C4-2B (cell line): Measurements from ENCODE around the gene TSPAN1.

Experiments used
- H3K27ac ChIP-seq: fragments of 450-650 bp; 2 replicates; pipeline ENCODE4 v1.5.1; 2017
- ZFX ChIP-seq: fragments of 450-650 bp; IDR thresholded peaks from 2 replicates; pipeline ENCODE4 v1.6.1; 2017
- TF ChIP-seq, protein P1 (sequence below): fragments of 450-650 bp; conservative IDR thresholded peaks from 2 replicates; pipeline ENCODE4 v1.5.1; 2017; ENCODE audit warnings: mild to moderate bottlenecking

The TSPAN1 gene

DNA sequence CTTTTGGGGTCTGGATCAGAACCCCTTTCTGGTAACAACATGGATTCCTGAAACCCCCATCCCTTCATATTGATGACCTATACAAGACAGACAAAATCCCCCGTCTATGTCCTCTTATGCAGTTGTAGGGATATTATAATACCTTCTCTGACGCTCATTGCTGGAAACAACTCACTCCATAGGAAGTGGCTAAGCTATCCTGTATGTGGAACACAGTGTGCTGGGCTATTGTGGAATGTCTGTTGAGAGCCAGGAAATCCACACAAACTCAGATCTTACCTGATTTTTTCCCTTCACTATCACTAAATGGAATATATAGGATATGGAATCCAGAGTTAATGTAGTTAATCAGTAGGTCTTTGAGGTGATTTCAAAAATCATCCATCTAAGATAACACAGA lies 24.8 kb upstream of the TSPAN1 start:
- no peak overlapping the region for H3K27ac ChIP-seq
- no peak for TF ChIP-seq ZFX
- TF ChIP-seq, protein P1, sequence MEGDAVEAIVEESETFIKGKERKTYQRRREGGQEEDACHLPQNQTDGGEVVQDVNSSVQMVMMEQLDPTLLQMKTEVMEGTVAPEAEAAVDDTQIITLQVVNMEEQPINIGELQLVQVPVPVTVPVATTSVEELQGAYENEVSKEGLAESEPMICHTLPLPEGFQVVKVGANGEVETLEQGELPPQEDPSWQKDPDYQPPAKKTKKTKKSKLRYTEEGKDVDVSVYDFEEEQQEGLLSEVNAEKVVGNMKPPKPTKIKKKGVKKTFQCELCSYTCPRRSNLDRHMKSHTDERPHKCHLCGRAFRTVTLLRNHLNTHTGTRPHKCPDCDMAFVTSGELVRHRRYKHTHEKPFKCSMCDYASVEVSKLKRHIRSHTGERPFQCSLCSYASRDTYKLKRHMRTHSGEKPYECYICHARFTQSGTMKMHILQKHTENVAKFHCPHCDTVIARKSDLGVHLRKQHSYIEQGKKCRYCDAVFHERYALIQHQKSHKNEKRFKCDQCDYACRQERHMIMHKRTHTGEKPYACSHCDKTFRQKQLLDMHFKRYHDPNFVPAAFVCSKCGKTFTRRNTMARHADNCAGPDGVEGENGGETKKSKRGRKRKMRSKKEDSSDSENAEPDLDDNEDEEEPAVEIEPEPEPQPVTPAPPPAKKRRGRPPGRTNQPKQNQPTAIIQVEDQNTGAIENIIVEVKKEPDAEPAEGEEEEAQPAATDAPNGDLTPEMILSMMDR, result no peak

DNA sequence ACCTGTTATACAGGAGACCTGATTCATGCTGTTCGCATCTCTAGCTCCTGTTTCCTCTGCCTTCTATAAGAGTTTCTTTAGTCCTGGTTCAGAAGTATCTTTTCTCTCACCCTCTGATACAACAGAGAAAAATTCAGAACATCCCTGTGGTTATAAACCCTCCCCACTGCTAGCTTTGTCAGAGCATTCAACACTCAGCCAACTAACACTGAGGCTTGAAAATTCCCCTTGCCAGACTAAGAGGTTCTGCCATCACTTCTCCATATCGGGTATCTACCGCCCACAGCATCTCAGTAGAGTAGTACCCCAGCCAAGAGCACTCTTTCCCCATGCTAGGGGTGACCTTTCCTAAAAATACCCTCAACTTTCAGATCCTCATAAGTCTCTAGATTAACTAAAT lies 22.9 kb upstream of the TSPAN1 start:
- H3K27ac ChIP-seq, result no peak overlapping the region
- TF ChIP-seq ZFX, result no peak
- TF ChIP-seq, protein P1, result no peak

DNA sequence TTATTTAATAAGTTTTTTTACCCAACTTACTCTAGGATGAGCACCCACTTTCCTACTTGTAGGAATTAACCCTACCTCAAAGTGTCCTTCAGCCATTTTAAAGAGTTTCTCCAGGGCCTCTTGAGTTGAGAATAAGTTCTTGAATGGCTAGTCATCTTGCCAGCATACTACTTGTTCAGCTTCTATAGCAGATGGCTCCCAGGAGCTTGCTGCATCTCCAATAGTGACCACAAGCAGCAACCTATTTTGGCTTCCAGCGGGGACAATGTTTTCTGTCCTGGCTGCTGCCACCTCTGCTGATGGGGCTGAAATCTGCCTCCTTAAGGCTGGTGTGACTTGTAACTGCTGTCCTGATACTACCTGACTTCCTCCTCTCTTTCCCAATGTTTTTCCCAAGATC lies 21.7 kb upstream of the TSPAN1 start:
- H3K27ac ChIP-seq, result no peak overlapping the region
- TF ChIP-seq, protein P1, result no peak
- TF ChIP-seq ZFX, result no peak

DNA sequence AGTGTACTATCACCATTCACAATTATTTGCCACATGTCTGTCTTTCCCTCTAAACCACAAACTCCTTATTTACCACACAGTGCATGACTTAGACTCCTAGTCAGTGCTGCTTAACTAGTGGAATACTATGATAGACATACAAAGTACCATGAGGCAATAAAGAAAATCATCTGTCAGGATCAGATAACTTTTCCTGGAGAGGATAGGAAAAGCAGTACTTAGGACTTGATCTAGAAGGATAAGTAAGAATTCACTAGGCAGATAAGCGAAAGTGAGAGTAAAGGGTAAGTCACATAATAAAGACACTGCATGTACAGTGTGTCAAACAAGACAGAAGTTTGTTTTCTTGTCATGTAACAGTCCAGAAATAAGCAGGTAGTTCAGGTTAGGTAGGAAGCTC lies 21.2 kb upstream of the TSPAN1 start:
- H3K27ac ChIP-seq, result no peak overlapping the region
- TF ChIP-seq, protein P1, result no peak
- no peak for TF ChIP-seq ZFX

DNA sequence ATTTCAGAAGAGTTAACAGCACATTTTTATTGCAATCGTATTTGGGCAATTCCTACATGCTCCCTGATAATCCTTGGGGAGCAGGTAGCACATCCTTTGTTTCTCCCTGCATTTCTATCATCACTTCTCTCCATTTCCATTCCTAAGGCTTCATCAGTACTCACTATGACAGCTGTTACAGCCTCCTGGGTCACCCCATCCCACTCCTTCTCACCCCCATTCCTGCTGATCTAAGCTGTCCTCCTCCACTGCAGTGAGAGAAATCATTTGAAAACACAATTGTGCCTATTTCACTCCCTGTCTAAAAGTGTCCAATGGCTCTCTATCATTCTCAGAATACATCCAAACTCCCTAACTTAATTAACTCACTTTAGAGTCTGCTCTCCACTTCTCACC lies 17.0 kb upstream of the TSPAN1 start:
- no peak overlapping the region for H3K27ac ChIP-seq
- TF ChIP-seq ZFX, result no peak
- TF ChIP-seq, protein P1, result no peak

DNA sequence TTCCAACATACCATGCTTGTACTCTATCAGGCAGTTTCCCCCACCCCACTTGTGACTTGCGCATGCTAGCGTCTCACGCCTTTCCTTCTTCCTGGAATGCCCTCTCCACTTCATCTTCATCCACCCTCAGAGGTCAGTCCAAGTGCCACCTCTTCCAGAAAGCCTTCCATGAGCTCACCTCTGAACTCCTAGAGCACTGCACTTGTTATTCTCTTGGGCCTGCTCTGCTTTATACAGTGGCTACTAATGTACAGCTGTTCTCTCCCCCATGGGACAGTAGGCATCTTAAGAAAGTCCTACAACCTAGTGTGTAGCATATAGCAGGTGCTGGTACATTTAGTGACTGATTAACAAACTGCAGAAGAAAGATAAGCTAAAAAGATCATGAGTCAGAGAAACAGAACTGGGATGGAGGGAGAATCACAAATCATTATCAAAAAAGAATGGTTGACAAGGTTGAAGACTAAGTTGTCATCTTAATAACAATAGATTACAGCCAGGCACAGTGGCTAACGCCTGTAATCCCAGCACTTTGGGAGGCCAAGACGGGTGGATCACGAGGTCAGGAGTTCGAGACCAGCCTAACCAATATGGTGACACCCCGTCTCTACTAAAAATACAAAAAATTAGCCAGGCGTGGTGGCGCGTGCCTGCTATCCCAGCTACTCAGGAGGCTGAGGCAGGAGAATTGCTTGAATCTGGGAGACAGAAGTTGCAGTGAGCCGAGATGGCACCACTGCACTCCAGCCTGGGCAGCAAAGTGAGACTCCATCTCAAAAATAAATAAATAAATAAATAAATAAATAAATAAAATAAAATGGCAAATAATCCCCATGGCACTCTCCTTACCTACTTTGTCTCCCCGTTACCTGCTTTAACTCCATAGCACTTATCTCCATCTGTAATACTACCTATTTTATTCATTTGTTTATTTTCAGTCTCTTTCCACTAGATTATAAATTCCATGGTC lies 16.3 kb upstream of the TSPAN1 start:
- H3K27ac ChIP-seq, result no peak overlapping the region
- TF ChIP-seq ZFX, result no peak
- TF ChIP-seq, protein P1, result no peak

DNA sequence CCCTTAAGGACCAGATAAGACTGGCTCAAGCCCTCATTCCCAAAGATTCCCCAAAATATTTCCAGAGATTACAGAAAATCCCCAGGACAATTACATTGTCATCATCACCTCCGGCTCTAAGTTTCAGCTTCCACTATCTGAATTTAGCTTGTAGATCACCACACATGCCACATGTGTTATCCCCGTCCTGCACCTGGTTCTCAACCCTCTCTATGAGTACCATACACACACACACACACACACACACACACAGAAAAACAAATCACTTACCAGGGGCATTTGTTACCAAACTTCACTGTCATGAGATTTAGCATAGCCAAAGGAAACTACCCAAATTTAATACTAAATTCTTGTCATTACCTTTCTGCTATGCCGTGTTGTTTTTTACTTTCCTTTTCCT lies 15.4 kb upstream of the TSPAN1 start:
- no peak for TF ChIP-seq ZFX
- TF ChIP-seq, protein P1, result no peak
- H3K27ac ChIP-seq, result no peak overlapping the region
